HepG2 (cell line): ENCODE measurements around the gene CSTF3. TPM values are rescaled to one million over a fixed set of nuclear protein-coding genes. Genes with fewer than 3 reads are reported as not detected.

Experiments
- ATAC-seq: fragments of 200-7000 bp; cut with Tn5 transposase; 3 replicates; pipeline ENCODE4 v1.9.1; 2020; ENCODE audit warnings: mild to moderate bottlenecking, moderate library complexity
- BruUV-seq: library from RNA; stranded (reverse); fragments of 400-500 nt; replicated peaks from 2 replicates; lab custom pipeline; 2021; lab: Mats Ljungman, UMichigan
- CTCF ChIA-PET: fragments of 300-600 bp; formaldehyde crosslinking; extraction: SDS; loops from one replicate; lab custom pipeline; 2021; ENCODE audit warnings: low total read pairs, inconsistent platforms, low intra/inter-chr PET ratio; lab: Yijun Ruan, JAX
- POLR2A ChIA-PET: fragments of 350-600 bp; sonication (Branson Sonifier 250); formaldehyde crosslinking; loops from one replicate; lab custom pipeline; 2020; ENCODE audit warnings: antibody characterized with exemption, inconsistent platforms; lab: Yijun Ruan, JAX
- DNase-seq: peaks from one replicate; pipeline ENCODE4 v3.0.0-alpha.2; 2015; ENCODE audit warnings: low spot score
- FAIRE-seq: peaks from 3 replicates; lab custom pipeline; 2011; peaks lifted over from hg19 to GRCh38; lab: Jason Lieb, UNC
- H2AFZ ChIP-seq: one replicate; pipeline ENCODE4 v1.6.1; 2011; ENCODE audit warnings: low read length, inconsistent platforms
- H3K27ac ChIP-seq: fragments of 300-600 bp; 3 replicates; pipeline ENCODE4 v1.8.0; 2011; ENCODE audit warnings: mixed run types, mild to moderate bottlenecking, mixed read lengths, low read length, inconsistent platforms; ENCODE audit not compliant: insufficient read depth; ENCODE audit errors: extremely low read length
- H3K27me3 ChIP-seq, 2 experiments: fragments of 200-600 bp in 1 of 2; 2 replicates in 1 of 2; 3 replicates in 1 of 2; pipeline versions ENCODE4 v1.6.0 to v1.8.0; 2011; ENCODE audit warnings: low read length in 2 of 2, mild to moderate bottlenecking in 2 of 2, moderate library complexity in 2 of 2, inconsistent platforms in 1 of 2; ENCODE audit not compliant: insufficient read depth in 2 of 2, control insufficient read depth in 1 of 2
- H3K36me3 ChIP-seq, 2 experiments: fragments of 200-600 bp in 1 of 2; replicated peaks in 1 of 2; 2 replicates in 1 of 2; 3 replicates in 1 of 2; pipeline versions ENCODE4 v1.5.1 to v1.8.0; 2011; ENCODE audit warnings: low read length in 2 of 2, inconsistent platforms in 1 of 2; ENCODE audit not compliant: insufficient read depth in 2 of 2, control insufficient read depth in 1 of 2
- H3K4me1 ChIP-seq: 2 replicates; pipeline ENCODE4 v1.5.1; 2012; ENCODE audit warnings: low read length, inconsistent platforms; ENCODE audit not compliant: insufficient read depth
- H3K4me2 ChIP-seq: 2 replicates; pipeline ENCODE4 v1.6.0; 2011; ENCODE audit warnings: low read depth, low read length, inconsistent platforms
- H3K4me3 ChIP-seq, 3 experiments: fragments of 200-600 bp in 1 of 3; sonication (generic), shearing (Covaris generic) in 1 of 3; replicated peaks in 1 of 3; 2 replicates each; pipeline ENCODE4 v1.5.1; 2011 to 2016; ENCODE audit warnings: low read length in 3 of 3, inconsistent platforms in 2 of 3, low read depth in 2 of 3, mild to moderate bottlenecking in 2 of 3, control low read depth in 1 of 3, mixed read lengths in 1 of 3; ENCODE audit not compliant: insufficient read depth in 1 of 3
- H3K79me2 ChIP-seq: one replicate; pipeline ENCODE4 v1.6.1; 2011; ENCODE audit warnings: low read length, inconsistent platforms; ENCODE audit not compliant: insufficient read depth
- H3K9ac ChIP-seq: 2 replicates; pipeline ENCODE4 v1.6.0; 2011; ENCODE audit warnings: mild to moderate bottlenecking, low read depth, low read length, inconsistent platforms; ENCODE audit not compliant: insufficient read depth
- H3K9me3 ChIP-seq: 2 replicates; pipeline ENCODE4 v1.5.1; 2012; ENCODE audit warnings: mild to moderate bottlenecking, low read length
- H4K20me1 ChIP-seq: 2 replicates; pipeline ENCODE4 v1.6.0; 2011; ENCODE audit warnings: inconsistent platforms, mild to moderate bottlenecking, low read length, moderate library complexity; ENCODE audit not compliant: insufficient read depth
- CSRNP1 ChIP-seq: sonication (generic); formaldehyde crosslinking; IDR thresholded peaks from 2 replicates; pipeline ENCODE4 v1.8.1; 2023; ENCODE audit warnings: mild to moderate bottlenecking, missing genetic modification reagents
- RFX5 ChIP-seq: IDR thresholded peaks from 2 replicates; pipeline ENCODE4 v1.6.1; 2011; ENCODE audit warnings: low read depth, low read length, improper control_type of control experiment
- WGBS: methylation state at CpG from one replicate; pipeline ENCODE4 v1.1.6; 2017; ENCODE audit warnings: low lambda C conversion rate; 5-methylcytosine and 5-hydroxymethylcytosine counted together
- in situ Hi-C: cut with HindIII; loops from 2 replicates; pipeline ENCODE4 v1.10.0; 2017; ENCODE audit warnings: low pct_unique_long_range_greater_than_20kb; ENCODE audit not compliant: extremely low pct_ligation_motif_present
- intact Hi-C: fragments of 100-400 bp; cut with micrococcal nuclease; formaldehyde crosslinking; loops from one replicate; pipeline ENCODE4 v1.10.0; 2022; ENCODE audit not compliant: unreplicated experiment
- polyA plus RNA-seq, 8 experiments: library from polyadenylated mRNA; depleted of rRNA in 3 of 8; stranded (reverse) in 7 of 8; unstranded in 1 of 8; fragments of >200 nt; fragmentation: Illumina TruSeq in 4 of 8; extraction: Trizol in 4 of 8; gene quantifications; 2 replicates each; pipeline versions ENCODE4 v1.2.1 to v1.2.3, GENCODE V29; 2011 to 2016; ENCODE audit warnings: low read depth in 4 of 8, missing spikeins in 1 of 8, mixed read lengths in 1 of 8; ENCODE audit not compliant: insufficient read depth in 1 of 8
- total RNA-seq, 5 experiments: library from RNA; depleted of rRNA; stranded (reverse); fragments of >200 nt; fragmentation: Illumina TruSeq; extraction: Trizol; gene quantifications; 2 replicates each; pipeline ENCODE4 v1.2.3, GENCODE V29; 2016; ENCODE audit warnings: low read depth in 1 of 5
- TF ChIP-seq, protein P1 (sequence below): sonication (generic); formaldehyde crosslinking; IDR thresholded peaks from 2 replicates; pipeline ENCODE4 v1.9.0; 2021; ENCODE audit warnings: missing genetic modification reagents, borderline replicate concordance

Gene CSTF3
- total and polyA plus RNA-seq, 2 of the 13 experiments (the other 11 are each of a cell fraction or from before 2014, with no cell fraction given): 21.5 to 43.6 TPM

- intact Hi-C loops (loop anchor here (5.0 kb wide), 1 partner anchor 62 kb away; no protein-coding TSS in a partner anchor), in situ Hi-C loops (loop anchor here (5.0 kb wide), 1 partner anchor 102 kb away; no protein-coding TSS in a partner anchor)
- Histone ChIP-seq H3K27ac (no peak overlapping the region), H4K20me1 (no peaks in the 10 kb centered on the region), H2AFZ (no peak overlapping the region), H3K27me3 (no peaks in the 10 kb centered on the region; a peak in 1 of 5 replicates), H3K9ac (no peak overlapping the region), H3K79me2 (no peaks in the 10 kb centered on the region), H3K4me2 (no peak overlapping the region), H3K9me3 (no peaks in the 10 kb centered on the region), H3K4me1 (peaks cover 22% of the 10 kb centered on the region), H3K36me3 (peaks cover 11 to 19% of the 10 kb centered on the region in 2 experiments), H3K4me3 (no peak overlapping the region)
- BruUV-seq: no TSS peak
- TF ChIP-seq, protein P1, sequence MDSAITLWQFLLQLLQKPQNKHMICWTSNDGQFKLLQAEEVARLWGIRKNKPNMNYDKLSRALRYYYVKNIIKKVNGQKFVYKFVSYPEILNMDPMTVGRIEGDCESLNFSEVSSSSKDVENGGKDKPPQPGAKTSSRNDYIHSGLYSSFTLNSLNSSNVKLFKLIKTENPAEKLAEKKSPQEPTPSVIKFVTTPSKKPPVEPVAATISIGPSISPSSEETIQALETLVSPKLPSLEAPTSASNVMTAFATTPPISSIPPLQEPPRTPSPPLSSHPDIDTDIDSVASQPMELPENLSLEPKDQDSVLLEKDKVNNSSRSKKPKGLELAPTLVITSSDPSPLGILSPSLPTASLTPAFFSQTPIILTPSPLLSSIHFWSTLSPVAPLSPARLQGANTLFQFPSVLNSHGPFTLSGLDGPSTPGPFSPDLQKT (CRISPR knock-in tag): no peak
- ChIA-PET POLR2A (interaction anchor here (1.9 kb wide), 1 partner anchor 49 kb away, joined by 12 read pairs; the partner anchor contains the start of gene DEPDC7), CTCF (interaction anchor here (4.5 kb wide), 1 partner anchor 103 kb away, joined by 52 read pairs; no protein-coding TSS in a partner anchor)
- FAIRE-seq (no peak), DNase-seq (no peak), ATAC-seq (no peak)
- 93% methylated on average over 11 of the region's 11 CpGs for WGBS
These were observed 97.1 kb downstream of the CSTF3 start for GRCh38 chr11:33064033-33064825.

GRCh38 chr11:33063326-33063881 is 97.9 kb downstream of the CSTF3 start:
- H3K4me1 ChIP-seq: peaks cover 22% of the 10 kb centered on the region
- H4K20me1 ChIP-seq: no peaks in the 10 kb centered on the region
- DNase-seq (no peak), ATAC-seq (no peak), FAIRE-seq (no peak)
- H2AFZ ChIP-seq: no peak overlapping the region
- in situ Hi-C loops (loop anchor here (5.0 kb wide), 1 partner anchor 101 kb away; no protein-coding TSS in a partner anchor), intact Hi-C loops (loop anchor here (5.0 kb wide), 1 partner anchor 61 kb away; no protein-coding TSS in a partner anchor)
- no peaks in the 10 kb centered on the region for H3K9me3 ChIP-seq
- peaks cover 6 to 12% of the 10 kb centered on the region in 2 experiments for H3K36me3 ChIP-seq
- no peak overlapping the region for H3K4me2 ChIP-seq
- POLR2A ChIA-PET: no interaction called here
- WGBS: 94% methylated on average over 3 of the region's 3 CpGs
- H3K9ac ChIP-seq: no peak overlapping the region
- no peak overlapping the region for H3K4me3 ChIP-seq
- BruUV-seq: no TSS peak
- no peaks in the 10 kb centered on the region for H3K79me2 ChIP-seq
- CTCF ChIA-PET: interaction anchor here (4.5 kb wide), 1 partner anchor 102 kb away, joined by 52 read pairs; no protein-coding TSS in a partner anchor
- TF ChIP-seq RFX5 (no peak), CSRNP1 (CRISPR knock-in tag) (no peak)
- H3K27me3 ChIP-seq: no peaks in the 10 kb centered on the region
- H3K27ac ChIP-seq: no peak overlapping the region
